Loucy (cell line): ENCODE measurements around the gene DLGAP1.

ENCODE experiments used
- H2AFZ ChIP-seq: fragments of 200-600 bp; sonication (generic); 2 replicates; pipeline ENCODE4 v1.6.0; 2016; ENCODE audit warnings: antibody characterized with exemption, mild to moderate bottlenecking, low read length, moderate library complexity
- H3F3A ChIP-seq: fragments of 200-600 bp; 2 replicates; pipeline ENCODE4 v1.6.0; 2016; ENCODE audit warnings: antibody characterized with exemption, low read depth, mild to moderate bottlenecking
- H3K27me3 ChIP-seq: fragments of 200-600 bp; sonication (generic); 2 replicates; pipeline ENCODE4 v1.6.1; 2014; ENCODE audit warnings: low read length, mild to moderate bottlenecking; ENCODE audit not compliant: insufficient read depth, poor library complexity, severe bottlenecking
- H3K36me3 ChIP-seq: fragments of 200-600 bp; sonication (generic); 2 replicates; pipeline ENCODE4 v1.6.1; 2016; ENCODE audit warnings: low read length; ENCODE audit not compliant: insufficient read depth
- H3K4me1 ChIP-seq: fragments of 200-600 bp; sonication (generic); 2 replicates; pipeline ENCODE4 v1.5.1; 2014; ENCODE audit warnings: low read length, mild to moderate bottlenecking; ENCODE audit not compliant: insufficient read depth, poor library complexity, severe bottlenecking
- H3K4me2 ChIP-seq: fragments of 200-600 bp; sonication (generic); 2 replicates; pipeline ENCODE4 v1.6.0; 2014; ENCODE audit warnings: antibody characterized with exemption, low read length, low read depth, mild to moderate bottlenecking; ENCODE audit not compliant: poor library complexity, severe bottlenecking
- H3K4me3 ChIP-seq: fragments of 200-600 bp; sonication (generic); 2 replicates; pipeline ENCODE4 v1.5.1; 2014; ENCODE audit warnings: low read length, mild to moderate bottlenecking, mixed read lengths; ENCODE audit not compliant: poor library complexity, severe bottlenecking
- H3K79me2 ChIP-seq: fragments of 200-600 bp; sonication (generic); 2 replicates; pipeline ENCODE4 v1.6.1; 2014; ENCODE audit warnings: low read length; ENCODE audit not compliant: insufficient read depth
- H3K9ac ChIP-seq: fragments of 200-600 bp; sonication (generic); 2 replicates; pipeline ENCODE4 v1.6.0; 2014; ENCODE audit warnings: mild to moderate bottlenecking, low read depth, low read length, moderate library complexity; ENCODE audit not compliant: poor library complexity, severe bottlenecking
- H3K9me2 ChIP-seq: fragments of 200-600 bp; sonication (generic); replicated peaks from 2 replicates; pipeline ENCODE4 v1.6.1; 2016; ENCODE audit warnings: low read depth, low read length, mixed read lengths
- H3K9me3 ChIP-seq: fragments of 200-600 bp; sonication (generic); 2 replicates; pipeline ENCODE4 v1.6.1; 2014; ENCODE audit warnings: mild to moderate bottlenecking, antibody characterized with exemption, low read length, low read depth; ENCODE audit not compliant: insufficient read depth
- H4K20me1 ChIP-seq: fragments of 200-600 bp; sonication (generic); 2 replicates; pipeline ENCODE4 v1.6.0; 2014; ENCODE audit warnings: antibody characterized with exemption, low read length, mild to moderate bottlenecking; ENCODE audit not compliant: insufficient read depth, poor library complexity, severe bottlenecking
- EZH2phosphoT487 ChIP-seq: fragments of 200-600 bp; IDR thresholded peaks from 2 replicates; pipeline ENCODE4 v1.6.1; 2018; ENCODE audit warnings: antibody characterized with exemption, mild to moderate bottlenecking, moderate library complexity, borderline replicate concordance
- TF ChIP-seq, protein P1 (sequence below): fragments of 200-600 bp; sonication (generic); conservative IDR thresholded peaks from 2 replicates; pipeline ENCODE4 v1.5.1; 2014; ENCODE audit warnings: mild to moderate bottlenecking, antibody characterized with exemption, low read length

DLGAP1 gene

GRCh38 chr18:3773303-3773702 is 681.8 kb downstream of the DLGAP1 start:
- Histone ChIP-seq H3K79me2 (no peaks in the 10 kb centered on the region), H3K4me2 (no peak overlapping the region), H2AFZ (no peak overlapping the region), H3K27me3 (no peaks in the 10 kb centered on the region), H3K36me3 (no peaks in the 10 kb centered on the region), H3K9me3 (no peaks in the 10 kb centered on the region), H3F3A (no peaks in the 10 kb centered on the region), H4K20me1 (no peaks in the 10 kb centered on the region), H3K4me3 (no peak overlapping the region), H3K9ac (no peak overlapping the region), H3K4me1 (peaks cover 4% of the 10 kb centered on the region), H3K9me2 (no peaks in the 10 kb centered on the region)
- TF ChIP-seq, protein P1, sequence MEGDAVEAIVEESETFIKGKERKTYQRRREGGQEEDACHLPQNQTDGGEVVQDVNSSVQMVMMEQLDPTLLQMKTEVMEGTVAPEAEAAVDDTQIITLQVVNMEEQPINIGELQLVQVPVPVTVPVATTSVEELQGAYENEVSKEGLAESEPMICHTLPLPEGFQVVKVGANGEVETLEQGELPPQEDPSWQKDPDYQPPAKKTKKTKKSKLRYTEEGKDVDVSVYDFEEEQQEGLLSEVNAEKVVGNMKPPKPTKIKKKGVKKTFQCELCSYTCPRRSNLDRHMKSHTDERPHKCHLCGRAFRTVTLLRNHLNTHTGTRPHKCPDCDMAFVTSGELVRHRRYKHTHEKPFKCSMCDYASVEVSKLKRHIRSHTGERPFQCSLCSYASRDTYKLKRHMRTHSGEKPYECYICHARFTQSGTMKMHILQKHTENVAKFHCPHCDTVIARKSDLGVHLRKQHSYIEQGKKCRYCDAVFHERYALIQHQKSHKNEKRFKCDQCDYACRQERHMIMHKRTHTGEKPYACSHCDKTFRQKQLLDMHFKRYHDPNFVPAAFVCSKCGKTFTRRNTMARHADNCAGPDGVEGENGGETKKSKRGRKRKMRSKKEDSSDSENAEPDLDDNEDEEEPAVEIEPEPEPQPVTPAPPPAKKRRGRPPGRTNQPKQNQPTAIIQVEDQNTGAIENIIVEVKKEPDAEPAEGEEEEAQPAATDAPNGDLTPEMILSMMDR: no peak
- no peak for TF ChIP-seq EZH2phosphoT487

DNA sequence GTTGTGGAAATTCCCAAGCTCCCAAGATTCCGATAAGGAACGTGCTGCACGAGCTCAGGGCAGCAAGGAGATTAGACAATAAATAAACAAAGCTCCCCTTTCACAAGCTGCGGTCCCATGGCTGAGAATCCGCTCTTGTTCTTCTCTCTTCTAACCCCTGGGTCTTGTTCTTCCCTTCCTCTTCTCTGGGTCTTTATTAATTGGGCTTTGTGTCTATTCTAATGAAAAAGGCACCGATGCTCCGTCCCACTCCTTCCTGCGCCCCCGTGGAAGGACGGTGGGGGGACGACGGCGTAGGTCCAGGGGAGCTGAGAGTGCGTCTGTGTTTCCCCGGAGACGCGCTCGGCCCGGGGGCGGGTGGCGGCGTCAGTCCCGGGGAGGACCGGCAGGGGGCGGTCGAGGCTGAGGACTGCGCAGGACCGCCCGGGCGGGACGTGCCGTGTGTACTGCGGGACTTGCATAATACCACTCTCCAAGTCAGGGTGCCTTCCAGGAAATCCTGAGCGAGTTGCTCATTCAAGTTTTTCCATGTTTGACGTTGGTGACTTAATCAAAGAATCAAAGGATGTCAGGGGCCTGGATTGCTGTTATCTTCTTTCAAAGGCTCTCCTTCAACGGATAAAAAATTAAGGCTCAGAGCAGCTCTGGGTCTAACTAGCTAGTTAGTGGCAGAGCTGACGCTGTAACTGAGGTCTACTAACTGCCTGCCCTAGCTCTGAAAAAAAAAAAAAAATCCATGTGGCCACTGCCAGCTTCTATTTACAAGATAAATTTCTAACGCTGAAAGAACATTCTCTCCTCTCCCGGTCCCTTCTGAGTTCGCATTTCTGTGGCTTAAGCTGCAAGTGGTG is 683.8 kb downstream of the DLGAP1 start:
- peaks cover 4% of the 10 kb centered on the region for H3K4me1 ChIP-seq
- no peaks in the 10 kb centered on the region for H3K79me2 ChIP-seq
- peak overlapping the region; percentile 78 for H3K4me2 ChIP-seq
- peak overlapping the region; percentile 87 for H2AFZ ChIP-seq
- no peaks in the 10 kb centered on the region for H4K20me1 ChIP-seq
- H3K9me3 ChIP-seq: no peaks in the 10 kb centered on the region
- peak overlapping the region; percentile 27 for H3K9ac ChIP-seq
- no peaks in the 10 kb centered on the region for H3F3A ChIP-seq
- peak overlapping the region; percentile 67 for H3K4me3 ChIP-seq
- TF ChIP-seq EZH2phosphoT487: no peak
- TF ChIP-seq, protein P1: peak; percentile 86
- H3K36me3 ChIP-seq: no peaks in the 10 kb centered on the region
- no peaks in the 10 kb centered on the region for H3K9me2 ChIP-seq
- peaks cover under 1% of the 10 kb centered on the region for H3K27me3 ChIP-seq

DNA sequence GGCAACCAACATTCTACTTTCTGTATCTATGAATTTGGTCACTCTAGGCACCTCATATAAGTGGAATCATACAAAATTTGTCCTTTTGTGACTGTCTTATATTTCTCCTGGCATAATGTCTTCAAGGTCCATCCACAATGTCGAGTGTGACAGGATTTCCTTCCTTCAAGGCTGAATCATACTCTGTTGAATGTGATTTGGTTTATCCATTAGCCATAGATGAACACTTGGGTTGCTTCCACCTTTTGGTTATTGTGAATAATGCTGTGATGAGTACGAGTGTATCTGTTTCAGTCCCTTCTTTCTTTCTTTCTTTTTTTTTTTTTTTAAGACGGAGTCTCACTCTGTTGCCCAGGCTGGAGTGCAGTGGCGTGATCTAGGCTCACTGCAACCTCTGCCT is 693.8 kb downstream of the DLGAP1 start:
- Histone ChIP-seq H3K4me3 (no peak overlapping the region), H3K9me2 (no peaks in the 10 kb centered on the region), H3K36me3 (no peaks in the 10 kb centered on the region), H3K27me3 (peaks cover 4% of the 10 kb centered on the region), H3F3A (no peaks in the 10 kb centered on the region), H3K4me1 (no peaks in the 10 kb centered on the region), H3K79me2 (no peaks in the 10 kb centered on the region), H4K20me1 (no peaks in the 10 kb centered on the region), H3K4me2 (no peak overlapping the region), H3K9ac (no peak overlapping the region), H2AFZ (no peak overlapping the region), H3K9me3 (peaks cover 6% of the 10 kb centered on the region; the same call in 1 of the 2 replicates)
- TF ChIP-seq, protein P1: no peak
- TF ChIP-seq EZH2phosphoT487: no peak
